ENCODE measurements around the gene KIF1B. TPM values are rescaled to one million over a fixed set of nuclear protein-coding genes. Genes with fewer than 3 reads are reported as not detected.

Gene KIF1B
- total RNA-seq, 1 experiment from 2014 or later = 57.7 TPM

GRCh38 chr1:10177876-10178275 lies 32.5 kb upstream of the KIF1B start:
- TF ChIP-seq, protein P1, sequence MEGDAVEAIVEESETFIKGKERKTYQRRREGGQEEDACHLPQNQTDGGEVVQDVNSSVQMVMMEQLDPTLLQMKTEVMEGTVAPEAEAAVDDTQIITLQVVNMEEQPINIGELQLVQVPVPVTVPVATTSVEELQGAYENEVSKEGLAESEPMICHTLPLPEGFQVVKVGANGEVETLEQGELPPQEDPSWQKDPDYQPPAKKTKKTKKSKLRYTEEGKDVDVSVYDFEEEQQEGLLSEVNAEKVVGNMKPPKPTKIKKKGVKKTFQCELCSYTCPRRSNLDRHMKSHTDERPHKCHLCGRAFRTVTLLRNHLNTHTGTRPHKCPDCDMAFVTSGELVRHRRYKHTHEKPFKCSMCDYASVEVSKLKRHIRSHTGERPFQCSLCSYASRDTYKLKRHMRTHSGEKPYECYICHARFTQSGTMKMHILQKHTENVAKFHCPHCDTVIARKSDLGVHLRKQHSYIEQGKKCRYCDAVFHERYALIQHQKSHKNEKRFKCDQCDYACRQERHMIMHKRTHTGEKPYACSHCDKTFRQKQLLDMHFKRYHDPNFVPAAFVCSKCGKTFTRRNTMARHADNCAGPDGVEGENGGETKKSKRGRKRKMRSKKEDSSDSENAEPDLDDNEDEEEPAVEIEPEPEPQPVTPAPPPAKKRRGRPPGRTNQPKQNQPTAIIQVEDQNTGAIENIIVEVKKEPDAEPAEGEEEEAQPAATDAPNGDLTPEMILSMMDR (conservative IDR thresholded peaks at IDR 0.05) = no peak
- Histone ChIP-seq H3K23me2 (ENCODE audit: insufficient read length, low read depth, low read length, poor library complexity, severe bottlenecking) (no peaks in the 10 kb centered on the region), H3K23ac (ENCODE audit: insufficient read length, low read depth, low read length) (no peak overlapping the region), H3K14ac (ENCODE audit: insufficient read depth, low read length) (no peak overlapping the region), H4K91ac (ENCODE audit: insufficient read length, low read depth, low read length) (no peak overlapping the region), H3K4me2 (ENCODE audit: insufficient read depth, insufficient read length, low read length) (no peak overlapping the region), H2BK12ac (ENCODE audit: insufficient read length, low read depth, low read length) (no peak overlapping the region), H2AK5ac (ENCODE audit: insufficient read length, low read length) (no peak overlapping the region), H3T11ph (ENCODE audit: low read length) (no peak overlapping the region), H3K9me3 (ENCODE audit: control insufficient read depth, low read depth, low read length) (no peaks in the 10 kb centered on the region), H3K18ac (ENCODE audit: insufficient read length, low read depth, low read length) (no peak overlapping the region), H3K27ac (ENCODE audit: insufficient read length, low read depth, low read length) (no peak overlapping the region), H2AFZ (ENCODE audit: low read length) (no peak overlapping the region), H3K27me3 (ENCODE audit: insufficient read depth, low read length) (no peaks in the 10 kb centered on the region), H2BK15ac (ENCODE audit: low read depth, low read length) (no peak overlapping the region), H2BK5ac (ENCODE audit: insufficient read length, low read length) (no peak overlapping the region), H4K5ac (ENCODE audit: insufficient read length, low read depth, low read length) (no peak overlapping the region), H3K79me2 (ENCODE audit: insufficient read depth, low read length) (no peaks in the 10 kb centered on the region), H3K4ac (ENCODE audit: low read depth, low read length) (no peak overlapping the region), H3K9ac (ENCODE audit: extremely low read depth, insufficient read length, low read length) (no peak overlapping the region), H2BK120ac (ENCODE audit: low read depth, low read length, poor library complexity, severe bottlenecking) (no peak overlapping the region), H3K4me1 (ENCODE audit: insufficient read depth, low read length) (no peaks in the 10 kb centered on the region), H3K79me1 (ENCODE audit: insufficient read depth, low read depth, low read length, poor library complexity, severe bottlenecking) (no peaks in the 10 kb centered on the region), H4K20me1 (ENCODE audit: control insufficient read depth, insufficient read depth, insufficient read length) (no peaks in the 10 kb centered on the region), H2BK20ac (ENCODE audit: low read depth, low read length, poor library complexity, severe bottlenecking) (no peak overlapping the region), H3K56ac (ENCODE audit: insufficient read length, low read depth, low read length) (no peak overlapping the region), H4K8ac (replicated peaks; ENCODE audit: insufficient read length, low read depth, low read length) (no peak overlapping the region)
- no peak for DNase-seq
- H3K4me3 Mint-ChIP-seq = no peak overlapping the region
- peaks cover 5 to 7% of the 10 kb centered on the region in 2 experiments; a peak in 4 of 5 replicates for H3K9me3 Mint-ChIP-seq
- no peaks in the 10 kb centered on the region for H3K27me3 Mint-ChIP-seq (ENCODE audit: low read depth)
- WGBS (ENCODE audit: extremely low coverage, insufficient read length, low lambda C conversion rate) = no CpG with 5 or more reads among the region's 5 CpGs
- H3K36me3 Mint-ChIP-seq (ENCODE audit: insufficient read depth in 1 of 3, low read depth in 3 of 3) = peaks cover 33 to 53% (median 50%) of the 10 kb centered on the region in 3 experiments
- H3K4me1 Mint-ChIP-seq = peaks cover 19 to 28% of the 10 kb centered on the region in 2 experiments
- H3K27ac Mint-ChIP-seq = peak overlapping the region; percentile 60 to 84 (median 80); a peak in 4 of 7 replicates
